ENCODE data around the gene CCIN.

GRCh38 chr9:36126016-36126730, 43.0 kb upstream of the CCIN start:
- no peak for TF ChIP-seq CTCF (IDR thresholded peaks at IDR 0.05)
- TF ChIP-seq PBX3 (IDR thresholded peaks at IDR 0.05) = no peak
- TF ChIP-seq POLR2AphosphoS5 (IDR thresholded peaks at IDR 0.05; ENCODE audit: low read depth, low read length) = no peak
- TF ChIP-seq GABPA (IDR thresholded peaks at IDR 0.05; ENCODE audit: low read depth) = no peak
- TF ChIP-seq, protein P1, sequence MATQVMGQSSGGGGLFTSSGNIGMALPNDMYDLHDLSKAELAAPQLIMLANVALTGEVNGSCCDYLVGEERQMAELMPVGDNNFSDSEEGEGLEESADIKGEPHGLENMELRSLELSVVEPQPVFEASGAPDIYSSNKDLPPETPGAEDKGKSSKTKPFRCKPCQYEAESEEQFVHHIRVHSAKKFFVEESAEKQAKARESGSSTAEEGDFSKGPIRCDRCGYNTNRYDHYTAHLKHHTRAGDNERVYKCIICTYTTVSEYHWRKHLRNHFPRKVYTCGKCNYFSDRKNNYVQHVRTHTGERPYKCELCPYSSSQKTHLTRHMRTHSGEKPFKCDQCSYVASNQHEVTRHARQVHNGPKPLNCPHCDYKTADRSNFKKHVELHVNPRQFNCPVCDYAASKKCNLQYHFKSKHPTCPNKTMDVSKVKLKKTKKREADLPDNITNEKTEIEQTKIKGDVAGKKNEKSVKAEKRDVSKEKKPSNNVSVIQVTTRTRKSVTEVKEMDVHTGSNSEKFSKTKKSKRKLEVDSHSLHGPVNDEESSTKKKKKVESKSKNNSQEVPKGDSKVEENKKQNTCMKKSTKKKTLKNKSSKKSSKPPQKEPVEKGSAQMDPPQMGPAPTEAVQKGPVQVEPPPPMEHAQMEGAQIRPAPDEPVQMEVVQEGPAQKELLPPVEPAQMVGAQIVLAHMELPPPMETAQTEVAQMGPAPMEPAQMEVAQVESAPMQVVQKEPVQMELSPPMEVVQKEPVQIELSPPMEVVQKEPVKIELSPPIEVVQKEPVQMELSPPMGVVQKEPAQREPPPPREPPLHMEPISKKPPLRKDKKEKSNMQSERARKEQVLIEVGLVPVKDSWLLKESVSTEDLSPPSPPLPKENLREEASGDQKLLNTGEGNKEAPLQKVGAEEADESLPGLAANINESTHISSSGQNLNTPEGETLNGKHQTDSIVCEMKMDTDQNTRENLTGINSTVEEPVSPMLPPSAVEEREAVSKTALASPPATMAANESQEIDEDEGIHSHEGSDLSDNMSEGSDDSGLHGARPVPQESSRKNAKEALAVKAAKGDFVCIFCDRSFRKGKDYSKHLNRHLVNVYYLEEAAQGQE (IDR thresholded peaks at IDR 0.05; ENCODE audit: low read depth, low read length) = no peak

Measured in SK-N-SH (cell line).